HCT116 (cell line): ENCODE data around the gene HLA-F. TPM values are rescaled to one million over a fixed set of nuclear protein-coding genes. Genes with fewer than 3 reads are reported as not detected.

Experiments
- ATAC-seq: fragments of 200-7000 bp; cut with Tn5 transposase; 2 replicates; pipeline ENCODE4 v1.9.1; 2020; ENCODE audit warnings: mild to moderate bottlenecking, moderate library complexity
- BruUV-seq: library from RNA; stranded (reverse); fragments of 400-500 nt; replicated peaks from 2 replicates; lab custom pipeline; 2021; lab: Mats Ljungman, UMichigan
- CTCF ChIA-PET: fragments of 300-600 bp; sonication (Branson Sonifier 250); formaldehyde crosslinking; loops from one replicate; lab custom pipeline; 2021; ENCODE audit warnings: antibody characterized with exemption; lab: Charles Lee
- POLR2A ChIA-PET: fragments of 300-600, 350-600 bp; sonication (Branson Sonifier 250); formaldehyde crosslinking; loops from one replicate; lab custom pipeline; 2021; ENCODE audit warnings: antibody characterized with exemption; lab: Charles Lee
- RAD21 ChIA-PET, 2 experiments: fragments of 300-600 bp; sonication (Branson Sonifier 250); formaldehyde crosslinking; loops; one replicate each; lab custom pipeline; 2023; ENCODE audit warnings: low total read pairs in 2 of 2; ENCODE audit not compliant: uncharacterized antibody in 2 of 2, unreplicated experiment in 2 of 2, low non-redundant PET in 1 of 2; lab: Charles Lee
- DNase-seq: peaks from one replicate; pipeline ENCODE4 v3.0.0-alpha.2; 2010; ENCODE audit warnings: low read depth, low spot score
- H2AFZ ChIP-seq: fragments of 200-600 bp; shearing (Covaris generic), sonication (generic); 2 replicates; pipeline ENCODE4 v1.6.1; 2017; ENCODE audit warnings: low read depth, mixed run types, mixed read lengths, antibody characterized with exemption, low read length; ENCODE audit not compliant: poor library complexity, severe bottlenecking
- H3K27ac ChIP-seq: 2 replicates; pipeline ENCODE4 v1.5.1; 2012; ENCODE audit warnings: low read depth, low read length
- H3K27me3 ChIP-seq: fragments of 200-600 bp; sonication (generic); 2 replicates; pipeline ENCODE4 v1.6.1; 2016; ENCODE audit warnings: mixed run types, low read length, mixed read lengths; ENCODE audit not compliant: insufficient read depth
- H3K36me3 ChIP-seq, 2 experiments: fragments of 200-500 bp in 1 of 2; fragments of 200-600 bp in 1 of 2; sonication (Bioruptor generic) in 1 of 2; sonication (generic) in 1 of 2; 2 replicates each; pipeline versions ENCODE4 v1.5.1 to v1.6.1; 2014 to 2016; ENCODE audit warnings: low read length in 2 of 2, inconsistent platforms in 1 of 2, mixed read lengths in 1 of 2, mixed run types in 1 of 2; ENCODE audit not compliant: insufficient read depth in 2 of 2, control insufficient read depth in 1 of 2
- H3K4me1 ChIP-seq, 2 experiments: fragments of 200-600 bp in 1 of 2; sonication (generic) in 1 of 2; 2 replicates each; pipeline versions ENCODE4 v1.5.1 to v1.6.1; 2012 to 2017; ENCODE audit warnings: low read length in 2 of 2, inconsistent platforms in 1 of 2, mild to moderate bottlenecking in 1 of 2, mixed read lengths in 1 of 2, mixed run types in 1 of 2, moderate library complexity in 1 of 2; ENCODE audit not compliant: insufficient read depth in 2 of 2, control insufficient read depth in 1 of 2
- H3K4me2 ChIP-seq: fragments of 200-600 bp; sonication (generic); 2 replicates; pipeline ENCODE4 v1.6.1; 2017; ENCODE audit warnings: mixed run types, low read length, mixed read lengths
- H3K4me3 ChIP-seq, 2 experiments: fragments of 200-600 bp in 1 of 2; sonication (generic) in 1 of 2; replicated peaks in 1 of 2; 2 replicates each; pipeline ENCODE4 v1.5.1; 2011 to 2016; ENCODE audit warnings: low read length in 2 of 2, control low read depth in 1 of 2, low read depth in 1 of 2, mild to moderate bottlenecking in 1 of 2, mixed read lengths in 1 of 2, mixed run types in 1 of 2
- H3K79me2 ChIP-seq: fragments of 200-600 bp; sonication (generic); 2 replicates; pipeline ENCODE4 v1.6.1; 2017; ENCODE audit warnings: mild to moderate bottlenecking, mixed run types, low read length, moderate library complexity, mixed read lengths; ENCODE audit not compliant: insufficient read depth
- H3K9ac ChIP-seq: fragments of 200-600 bp; sonication (generic); 2 replicates; pipeline ENCODE4 v1.6.1; 2016; ENCODE audit warnings: low read length, mixed read lengths
- H3K9me2 ChIP-seq: fragments of 200-600 bp; sonication (generic), shearing (Covaris generic); 2 replicates; pipeline ENCODE4 v1.6.1; 2017; ENCODE audit warnings: mixed run types, mild to moderate bottlenecking, moderate library complexity; ENCODE audit not compliant: insufficient read depth
- H3K9me3 ChIP-seq, 2 experiments: fragments of 200-500 bp in 1 of 2; fragments of 200-600 bp in 1 of 2; sonication (Bioruptor generic) in 1 of 2; sonication (generic) in 1 of 2; 2 replicates each; pipeline ENCODE4 v1.6.1; 2014 to 2017; ENCODE audit warnings: low read length in 2 of 2, mixed read lengths in 2 of 2, inconsistent platforms in 1 of 2, low read depth in 1 of 2, mild to moderate bottlenecking in 1 of 2, mixed run types in 1 of 2, moderate library complexity in 1 of 2; ENCODE audit not compliant: control insufficient read depth in 1 of 2, insufficient read depth in 1 of 2
- H4K20me1 ChIP-seq: fragments of 200-600 bp; sonication (generic), shearing (Covaris generic); 2 replicates; pipeline ENCODE4 v1.6.1; 2017; ENCODE audit warnings: mixed run types, mild to moderate bottlenecking, moderate library complexity; ENCODE audit not compliant: insufficient read depth
- CEBPB ChIP-seq: IDR thresholded peaks from 2 replicates; pipeline ENCODE4 v1.6.1; 2012; ENCODE audit warnings: low read depth
- CTCF ChIP-seq, 3 experiments: fragments of 200-600 bp in 1 of 3; sonication (generic) in 1 of 3; IDR thresholded peaks in 2 of 3; conservative IDR thresholded peaks in 1 of 3; 2 replicates each; pipeline ENCODE4 v1.5.1; 2012 to 2017; ENCODE audit warnings: low read depth in 2 of 3, low read length in 2 of 3, antibody characterized with exemption in 1 of 3, borderline replicate concordance in 1 of 3, control low read depth in 1 of 3, mild to moderate bottlenecking in 1 of 3, mixed read lengths in 1 of 3, mixed run types in 1 of 3, moderate library complexity in 1 of 3; ENCODE audit not compliant: insufficient read depth in 1 of 3
- EZH2phosphoT487 ChIP-seq: fragments of 200-600 bp; IDR thresholded peaks from 2 replicates; pipeline ENCODE4 v1.6.1; 2018; ENCODE audit warnings: antibody characterized with exemption, borderline replicate concordance
- MAX ChIP-seq: IDR thresholded peaks from 2 replicates; pipeline ENCODE4 v1.6.1; 2012
- POLR2AphosphoS5 ChIP-seq: IDR thresholded peaks from 2 replicates; pipeline ENCODE4 v1.6.1; 2011; ENCODE audit warnings: mild to moderate bottlenecking, low read depth, low read length, moderate library complexity
- SP1 ChIP-seq: IDR thresholded peaks from 2 replicates; pipeline ENCODE4 v1.6.1; 2012; ENCODE audit warnings: low read depth
- SRF ChIP-seq: IDR thresholded peaks from 2 replicates; pipeline ENCODE4 v1.6.1; 2012; ENCODE audit warnings: low read depth
- ZNF274 ChIP-seq: fragments of 200-500 bp; sonication (Bioruptor generic); IDR thresholded peaks from 2 replicates; pipeline ENCODE4 v1.6.1; 2014; ENCODE audit warnings: mild to moderate bottlenecking, low read depth, low read length, inconsistent platforms
- intact Hi-C: fragments of 100-400 bp; cut with micrococcal nuclease; formaldehyde crosslinking; loops from 2 replicates; pipeline ENCODE4 v1.10.0; 2022
- total RNA-seq: library from RNA; stranded (reverse); gene quantifications from one replicate; pipeline ENCODE4 v1.2.1, GENCODE V29; 2021; ENCODE audit not compliant: unreplicated experiment

HLA-F gene
- total RNA-seq, 1 experiment from 2014 or later: 24.6 TPM

GRCh38 chr6:29745855-29746449, 22.7 kb downstream of the HLA-F start:
- no peaks in the 10 kb centered on the region for H4K20me1 ChIP-seq
- no peak overlapping the region for H3K27ac ChIP-seq
- H3K4me1 ChIP-seq: peaks cover 3 to 19% of the 10 kb centered on the region in 2 experiments; a peak in 3 of 4 replicates
- H3K4me3 ChIP-seq: no peak overlapping the region
- DNase-seq (no peak), ATAC-seq (no peak)
- TF ChIP-seq CEBPB: no peak
- no peak for TF ChIP-seq MAX
- TF ChIP-seq ZNF274: no peak
- TF ChIP-seq EZH2phosphoT487: no peak
- no peak for TF ChIP-seq SRF
- no peak for TF ChIP-seq POLR2AphosphoS5
- peaks cover 0 to 4% of the 10 kb centered on the region in 2 experiments; a peak in 1 of 4 replicates for H3K36me3 ChIP-seq
- no peaks in the 10 kb centered on the region for H3K9me2 ChIP-seq
- no peaks in the 10 kb centered on the region for H3K9me3 ChIP-seq
- no peaks in the 10 kb centered on the region; the same call in 1 of the 2 replicates for H3K79me2 ChIP-seq
- H3K9ac ChIP-seq: no peak overlapping the region
- H2AFZ ChIP-seq: no peak overlapping the region
- BruUV-seq: no TSS peak
- RAD21 ChIA-PET: no interaction called here
- POLR2A ChIA-PET: no interaction called here
- no peaks in the 10 kb centered on the region for H3K27me3 ChIP-seq
- no peak overlapping the region for H3K4me2 ChIP-seq
- CTCF ChIA-PET: no interaction called here
- intact Hi-C loops: no loop called here

- Histone ChIP-seq H3K9ac (no peak overlapping the region; the same call in 1 of the 2 replicates), H3K27ac (no peak overlapping the region; the same call in 1 of the 2 replicates), H3K9me3 (no peaks in the 10 kb centered on the region), H4K20me1 (no peaks in the 10 kb centered on the region), H3K27me3 (no peaks in the 10 kb centered on the region), H3K79me2 (no peaks in the 10 kb centered on the region; the same call in 1 of the 2 replicates), H3K4me1 (peaks cover 3 to 22% of the 10 kb centered on the region in 2 experiments; a peak in 3 of 4 replicates), H3K36me3 (peaks cover 0 to 4% of the 10 kb centered on the region in 2 experiments; a peak in 1 of 4 replicates), H2AFZ (no peak overlapping the region), H3K4me2 (peak overlapping the region; percentile 97), H3K4me3 (no peak overlapping the region), H3K9me2 (no peaks in the 10 kb centered on the region)
- TF ChIP-seq CTCF (IDR thresholded peaks at IDR 0.05 in 2 of 3, conservative IDR thresholded peaks at IDR 0.05 in 1 of 3; ENCODE audit: borderline replicate concordance in 1 of 3, insufficient read depth in 1 of 3, low read depth in 2 of 3, low read length in 2 of 3) (0 out of 6 replicates have a peak, but pooled peaks of 1 of the 3 experiments have one; percentile 18), SP1 (no peak)
- ChIA-PET RAD21 (no interaction called here), CTCF (interaction anchor here (1.0 to 2.3 kb wide), 2 partner anchors 9 to 97 kb away, joined by 6 to 7 read pairs; no protein-coding TSS in a partner anchor), POLR2A (interaction anchor here (0.7 kb wide), 1 partner anchor 1529 kb away, joined by 3 read pairs; no protein-coding TSS in a partner anchor)
- intact Hi-C loops: no loop called here
- no peak for ATAC-seq
- TSS peak; percentile 7 for BruUV-seq
- no peak for DNase-seq
These were observed 23.8 kb downstream of the HLA-F start for GRCh38 chr6:29746846-29747687.
